ENCODE data around the gene SYNE1.
"Not testable (repeated sequence)": the region's sequence is repeated elsewhere in the genome, so short reads cannot be mapped to it uniquely, and the experiment has no call there.

Gene SYNE1

DNA sequence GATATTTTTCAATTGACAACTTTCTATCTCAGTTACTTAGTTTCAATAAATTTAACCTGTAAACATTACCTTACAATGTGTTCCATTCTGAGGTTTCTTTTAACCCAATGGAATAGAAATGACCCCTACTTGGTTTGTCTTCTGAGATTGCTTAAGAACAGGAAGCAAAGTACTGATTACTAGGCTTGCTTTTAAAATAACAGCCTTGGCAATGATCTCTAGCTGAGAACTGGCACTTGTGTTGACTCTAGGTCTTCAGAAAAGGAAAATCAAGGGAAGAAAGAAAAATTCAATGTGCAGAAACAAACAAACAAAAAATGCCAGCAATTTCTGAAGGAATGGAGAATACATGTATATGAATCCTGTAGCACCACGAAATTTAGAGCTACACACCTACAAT lies 66.1 kb downstream of the SYNE1 start:
- DNase-seq (ENCODE audit: low read depth in 1 of 2, low spot score in 1 of 2), result no peak

DNA sequence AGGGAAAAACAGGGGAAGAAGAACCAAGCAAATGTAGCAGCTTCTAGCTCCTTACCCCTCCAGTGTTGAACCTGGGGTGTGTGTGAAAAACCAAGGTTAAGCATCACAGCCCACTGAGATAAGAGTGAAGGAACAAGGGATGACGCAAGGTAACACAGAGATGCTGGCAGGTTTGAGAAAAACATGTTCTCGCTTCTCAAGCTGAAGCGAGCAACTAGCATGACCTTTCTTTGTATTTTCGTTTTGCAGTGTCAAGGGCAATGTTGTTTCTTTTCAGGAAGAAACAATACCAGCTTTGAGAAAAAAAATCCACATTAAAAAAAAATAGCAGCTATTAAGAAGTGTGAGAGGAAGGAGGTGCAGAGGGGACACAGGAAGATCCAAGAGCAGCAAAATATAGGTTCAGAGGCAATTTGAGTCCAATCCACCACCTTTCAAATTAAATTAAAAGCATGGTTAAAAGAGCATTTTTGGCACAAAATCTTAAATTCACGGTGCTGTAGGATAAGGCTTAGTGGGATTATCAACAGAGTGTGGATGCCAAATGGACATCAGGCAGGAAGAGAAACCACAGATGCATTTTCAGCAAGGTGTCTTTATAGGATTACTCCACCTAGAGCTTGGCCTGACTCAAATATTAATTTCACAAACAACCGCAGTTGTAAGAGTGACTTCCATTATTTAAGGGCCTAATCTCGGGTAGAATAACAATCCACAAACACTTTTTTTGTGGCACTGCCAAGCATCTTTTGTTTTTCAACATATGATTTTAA lies 70.9 kb downstream of the SYNE1 start:
- no peak for DNase-seq (ENCODE audit: low read depth in 1 of 2, low spot score in 1 of 2)

DNA sequence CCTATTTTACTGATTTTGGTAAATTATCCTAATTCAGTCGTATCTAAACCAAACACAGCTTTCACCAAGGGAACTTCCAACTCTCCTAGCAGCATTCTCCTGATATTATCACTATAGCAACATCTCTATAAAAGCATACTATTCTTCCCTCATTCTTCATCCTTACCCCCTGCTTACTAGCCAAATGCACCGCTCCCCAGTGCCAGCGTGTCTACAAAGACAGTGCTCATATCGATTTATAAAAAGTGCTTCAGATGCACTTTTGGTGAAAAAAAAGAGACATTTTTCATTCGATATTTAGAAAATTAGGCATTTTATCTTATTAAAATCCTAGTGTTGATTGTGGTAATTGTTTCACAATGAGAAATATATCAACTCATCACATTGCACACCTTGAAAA lies 74.0 kb downstream of the SYNE1 start:
- no peak for DNase-seq (ENCODE audit: low read depth in 1 of 2, low spot score in 1 of 2)

DNA sequence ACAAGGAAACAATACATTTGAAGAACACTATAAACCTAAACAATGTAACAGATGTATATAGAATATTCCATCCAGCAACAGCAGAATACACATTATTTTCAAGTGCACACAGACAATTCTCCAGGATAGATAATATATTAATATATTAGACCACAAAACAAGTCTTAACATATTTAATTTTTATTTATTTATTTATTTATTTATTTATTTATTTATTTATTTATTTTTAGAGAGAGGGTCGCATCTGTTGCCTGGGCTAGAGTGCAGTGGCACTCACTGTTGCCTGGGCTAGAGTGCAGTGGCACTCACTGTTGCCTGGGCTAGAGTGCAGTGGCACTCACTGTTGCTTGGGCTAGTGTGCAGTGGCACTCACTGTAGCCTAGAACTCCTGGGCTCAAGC lies 78.4 kb downstream of the SYNE1 start:
- not testable (repeated sequence) for DNase-seq (ENCODE audit: low read depth in 1 of 2, low spot score in 1 of 2)

DNA sequence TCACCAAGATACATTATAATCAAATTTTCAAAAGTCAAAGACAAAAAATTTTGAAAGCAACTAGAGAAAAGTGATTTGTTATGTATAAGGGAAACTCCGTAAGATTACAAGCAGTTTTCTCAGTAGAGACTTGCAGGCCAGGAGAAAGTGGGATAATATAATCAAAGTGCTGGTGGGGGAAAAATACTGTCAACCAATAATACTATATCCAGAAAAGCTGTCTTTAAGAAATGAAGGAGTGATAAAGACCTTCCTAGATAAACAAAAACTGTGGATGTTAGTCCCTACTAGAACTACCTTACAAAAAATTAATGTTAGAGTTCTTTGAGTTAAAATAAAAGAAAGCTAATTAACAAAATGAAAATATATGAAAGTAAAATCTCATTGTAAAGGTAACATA lies 79.7 kb downstream of the SYNE1 start:
- DNase-seq (ENCODE audit: low read depth in 1 of 2, low spot score in 1 of 2), result no peak

DNA sequence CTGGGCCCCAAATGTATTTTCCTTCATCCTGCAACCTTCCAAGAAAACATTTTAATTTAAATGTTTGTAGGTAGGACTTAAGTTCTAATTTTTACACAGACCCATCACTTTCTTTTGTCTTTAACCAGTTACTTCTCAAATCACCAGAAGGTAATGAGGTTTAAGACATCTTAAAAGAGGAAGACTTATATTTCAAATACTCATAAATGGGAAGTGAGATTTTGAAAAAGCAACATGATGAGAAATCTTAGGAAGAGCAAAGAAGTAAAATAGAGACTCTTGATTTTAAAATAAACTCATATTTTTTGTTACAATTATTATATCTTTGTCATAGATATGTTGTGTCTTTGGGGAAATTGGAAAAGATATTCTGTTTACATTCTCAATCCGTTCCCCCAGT lies 82.3 kb downstream of the SYNE1 start:
- no peak for DNase-seq (ENCODE audit: low read depth in 1 of 2, low spot score in 1 of 2)

DNA sequence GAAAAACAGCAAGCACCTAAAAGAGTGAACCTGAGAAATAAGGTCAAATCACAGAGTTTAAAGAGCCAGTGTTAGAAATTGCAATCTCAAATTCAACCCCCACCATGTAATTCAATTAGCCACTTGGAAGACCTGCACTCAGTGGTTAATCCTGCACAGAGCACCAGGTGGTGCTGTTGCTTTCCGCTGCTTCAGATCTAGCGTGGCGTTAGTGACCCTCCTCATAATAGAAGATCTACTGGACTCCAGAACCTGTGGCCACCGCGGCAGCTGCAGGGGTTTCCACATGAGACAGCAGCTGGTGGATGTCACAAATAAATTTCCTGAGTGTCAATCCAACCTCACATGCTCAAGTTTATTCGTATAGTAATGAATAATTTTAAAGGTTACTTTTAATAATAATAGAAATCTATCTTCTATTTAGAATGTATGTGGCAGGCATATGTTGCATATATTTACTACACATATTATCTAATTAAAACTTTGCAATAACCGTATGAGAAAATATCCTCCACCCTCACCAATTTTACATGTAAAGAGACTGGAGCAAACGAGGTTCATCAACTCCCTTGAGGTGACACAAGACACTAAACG lies 84.4 kb downstream of the SYNE1 start:
- no peak for DNase-seq (ENCODE audit: low read depth in 1 of 2, low spot score in 1 of 2)

DNA sequence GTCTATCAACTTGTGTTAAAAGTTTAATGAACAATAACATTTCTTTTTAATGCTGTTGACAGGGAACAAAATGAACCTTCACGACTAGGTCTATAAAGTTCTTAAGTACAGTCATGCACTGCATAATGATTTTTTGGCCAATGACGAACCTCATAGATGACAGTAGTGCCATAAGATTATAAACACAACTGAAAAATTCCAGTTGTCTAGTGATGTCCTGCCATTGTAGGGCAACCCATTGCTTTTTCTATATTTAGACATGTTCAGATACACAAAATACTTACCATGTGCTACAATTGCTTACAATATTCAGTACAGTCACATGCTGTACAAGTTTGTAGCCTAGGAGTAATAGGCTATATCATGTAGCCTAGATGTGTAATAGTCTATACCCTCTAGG lies 93.6 kb downstream of the SYNE1 start:
- DNase-seq (ENCODE audit: low read depth in 1 of 2, low spot score in 1 of 2), result no peak

DNA sequence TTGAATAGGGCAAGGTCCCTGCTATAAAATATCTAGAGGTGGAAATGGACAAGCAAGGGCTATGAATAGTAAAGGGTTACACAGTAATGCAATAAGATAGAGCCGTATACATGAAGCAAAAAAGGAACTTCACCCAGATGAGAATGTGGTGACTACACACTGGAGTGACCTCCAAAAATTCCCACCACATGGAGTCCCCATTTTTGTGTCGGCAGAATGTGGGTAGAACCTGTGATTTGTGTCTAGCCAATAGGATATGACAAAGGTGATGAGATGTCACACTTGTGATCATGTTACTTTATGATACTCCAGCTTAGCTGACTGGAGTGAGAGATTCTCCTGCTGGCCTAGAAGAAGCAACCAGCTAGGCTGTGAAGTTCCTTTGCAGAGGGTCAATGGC lies 96.8 kb downstream of the SYNE1 start:
- no peak for DNase-seq (ENCODE audit: low read depth in 1 of 2, low spot score in 1 of 2)

DNA sequence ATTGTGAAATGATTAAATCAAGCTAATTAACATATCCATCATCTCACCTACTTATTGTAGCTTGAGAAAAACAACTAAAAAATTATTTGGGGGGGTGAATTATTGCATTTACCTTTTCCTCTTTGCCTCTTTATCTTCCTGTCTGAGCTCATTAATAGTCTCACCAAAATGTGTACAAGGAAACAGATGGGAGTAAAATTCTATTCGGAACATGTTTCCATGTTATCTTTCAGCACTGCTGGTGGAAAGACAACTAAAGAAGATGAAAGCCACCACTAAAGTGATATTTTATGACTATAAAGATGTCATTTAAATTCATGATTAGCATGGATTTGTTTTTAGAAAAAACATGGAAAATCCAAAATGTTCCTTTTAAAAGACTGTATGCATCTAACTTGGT lies 102.6 kb downstream of the SYNE1 start:
- DNase-seq (ENCODE audit: low read depth in 1 of 2, low spot score in 1 of 2), result no peak

DNA sequence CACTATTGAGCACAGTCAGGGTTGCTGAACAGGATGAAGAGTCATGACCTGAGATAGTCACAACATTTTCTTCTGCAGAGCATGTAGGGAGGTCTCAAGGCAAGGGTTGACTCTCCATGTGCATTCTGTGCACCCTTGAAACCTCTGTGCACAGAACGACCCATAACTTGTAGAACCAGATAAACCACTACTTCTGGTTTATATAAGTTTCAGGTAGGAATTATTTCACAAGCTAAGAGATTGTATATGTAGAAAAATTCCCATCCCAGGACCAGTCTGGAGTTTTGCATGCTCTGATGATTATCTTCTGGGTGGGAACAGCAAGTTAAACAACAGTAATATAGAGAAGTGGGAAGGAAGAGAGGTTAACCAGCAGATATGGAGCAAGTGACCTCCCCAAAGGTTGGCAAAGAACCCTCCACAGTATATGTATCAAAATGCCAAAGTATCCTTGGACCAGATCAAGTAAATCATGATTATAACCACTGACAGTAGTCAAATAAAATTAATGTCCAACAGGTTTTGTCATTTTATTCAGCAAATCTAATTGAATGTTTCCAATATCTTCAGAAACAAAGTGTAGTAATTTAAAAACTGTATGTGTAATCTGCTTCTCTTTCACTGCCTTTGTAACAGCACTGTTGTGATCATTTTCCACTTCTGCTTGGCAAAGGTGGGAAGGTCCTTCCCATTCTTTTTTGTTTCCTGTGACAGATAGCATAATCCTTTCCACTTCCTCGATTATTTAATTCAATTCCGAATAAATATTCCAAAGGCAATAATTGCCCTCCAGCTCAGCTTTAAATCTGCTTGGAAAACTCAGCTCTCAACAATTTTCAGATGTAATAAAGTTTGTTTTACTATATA lies 104.4 kb downstream of the SYNE1 start:
- no peak for DNase-seq (ENCODE audit: low read depth in 1 of 2, low spot score in 1 of 2)

DNA sequence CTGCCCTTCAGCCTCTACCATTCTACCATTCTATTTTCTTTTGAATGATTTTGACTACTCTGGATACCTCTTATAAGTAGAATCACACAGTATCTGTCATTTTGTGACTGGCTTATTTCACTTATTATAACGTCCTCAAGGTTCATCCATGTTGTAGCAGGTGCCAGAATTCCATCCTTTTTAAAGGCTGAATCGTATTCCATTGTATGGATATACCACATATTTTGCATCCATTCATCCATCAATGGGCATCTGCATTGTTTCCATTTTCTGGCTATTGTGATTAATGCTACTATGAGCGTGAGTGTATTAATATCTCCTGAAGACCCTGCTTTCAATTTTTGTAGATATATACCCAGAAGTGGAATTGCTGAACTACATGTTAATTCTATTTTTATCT lies 105.5 kb downstream of the SYNE1 start:
- DNase-seq (ENCODE audit: low read depth in 1 of 2, low spot score in 1 of 2), result no peak

DNA sequence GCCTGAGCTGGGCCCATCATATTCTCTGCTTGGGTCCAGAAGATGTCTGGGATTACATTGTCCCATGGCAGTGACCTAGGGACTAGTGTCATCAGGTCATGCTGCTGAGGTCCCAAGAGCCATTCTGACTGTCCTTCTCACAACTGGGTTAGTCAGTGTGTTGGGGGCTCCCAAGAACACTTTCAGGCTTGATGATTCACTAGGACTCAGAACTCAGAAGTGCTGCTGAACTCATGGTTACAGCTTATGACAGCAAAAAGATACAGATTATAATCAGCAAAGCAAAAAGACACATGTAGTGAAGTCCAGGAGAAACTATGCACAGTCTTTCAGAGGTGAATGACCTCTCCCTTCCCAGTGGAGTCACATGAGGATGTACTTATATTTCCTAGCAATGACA lies 107.8 kb downstream of the SYNE1 start:
- no peak for DNase-seq (ENCODE audit: low read depth in 1 of 2, low spot score in 1 of 2)

DNA sequence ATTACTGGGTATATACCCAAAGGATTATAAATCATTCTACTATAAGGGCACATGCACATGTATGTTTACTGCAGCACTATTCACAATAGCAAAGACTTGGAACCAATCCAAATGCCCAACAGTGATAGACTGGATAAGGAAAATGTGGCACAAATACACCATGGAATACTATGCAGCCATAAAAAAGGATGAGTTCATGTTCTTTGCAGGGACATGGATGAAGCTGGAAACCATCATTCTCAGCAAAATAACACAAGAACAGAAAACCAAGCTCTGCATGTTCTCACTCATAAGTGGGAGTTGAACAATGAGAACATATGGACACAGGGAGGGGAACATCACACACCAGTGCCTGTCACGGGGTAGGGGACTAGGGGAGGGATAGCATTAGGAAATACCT lies 123.0 kb downstream of the SYNE1 start:
- DNase-seq (ENCODE audit: low read depth in 1 of 2, low spot score in 1 of 2), result not testable (repeated sequence)

DNA sequence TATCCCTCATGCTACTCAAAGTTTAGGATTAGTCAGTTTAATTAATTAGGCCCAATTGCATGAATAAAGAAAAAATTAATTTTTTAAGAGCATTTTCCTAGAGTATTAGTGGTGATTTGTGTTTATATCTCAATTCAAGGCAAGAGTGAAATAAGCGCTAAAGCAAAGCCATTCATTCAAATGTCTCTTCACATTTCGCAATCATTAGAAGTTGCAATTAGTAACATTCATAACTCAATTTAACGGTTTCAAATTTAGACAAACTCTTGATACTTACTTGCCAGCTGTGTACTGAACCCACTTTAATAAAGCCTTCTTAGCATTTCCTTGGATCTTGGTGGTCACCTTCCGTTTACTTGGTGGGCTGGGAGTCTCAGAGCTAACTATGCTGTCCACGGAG lies 127.2 kb downstream of the SYNE1 start:
- DNase-seq (ENCODE audit: low read depth in 1 of 2, low spot score in 1 of 2), result no peak

DNA sequence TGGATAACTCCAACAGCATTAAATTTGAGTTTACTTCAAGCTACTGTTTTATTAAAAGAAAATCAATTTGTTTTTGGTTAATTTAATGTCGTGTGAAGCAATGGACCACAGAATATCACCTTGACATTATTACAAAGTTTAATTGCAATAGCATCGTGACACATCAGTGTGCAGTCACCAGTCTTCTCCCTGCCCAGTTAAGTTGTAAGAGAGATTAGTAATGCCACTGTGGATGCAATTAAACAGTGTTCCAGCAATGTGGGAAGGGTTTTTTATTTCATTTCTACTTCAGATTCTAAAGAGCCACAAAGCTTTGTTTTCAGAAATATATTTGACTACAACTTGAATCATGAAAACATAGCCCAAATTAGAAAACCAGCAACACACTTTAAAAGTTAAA lies 128.7 kb downstream of the SYNE1 start:
- no peak for DNase-seq (ENCODE audit: low read depth in 1 of 2, low spot score in 1 of 2)

DNA sequence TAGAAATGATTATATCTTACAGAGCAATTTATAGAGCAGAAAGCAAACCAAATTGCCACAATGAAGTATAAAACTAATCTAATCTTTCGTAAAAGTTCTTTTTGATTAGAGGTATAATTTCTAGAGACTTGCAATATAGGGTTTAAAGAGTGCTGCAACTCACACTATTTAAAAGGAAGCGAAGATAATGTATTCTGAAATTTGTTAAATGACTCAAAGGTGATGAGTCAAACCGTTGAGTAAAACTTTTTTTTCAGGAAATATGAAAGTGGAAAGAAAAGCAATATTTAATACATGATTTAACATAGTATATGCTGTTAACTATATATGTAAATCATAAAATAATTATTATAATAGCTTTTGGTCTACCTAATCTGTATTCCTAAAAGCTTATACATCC lies 133.6 kb downstream of the SYNE1 start:
- no peak for DNase-seq (ENCODE audit: low read depth in 1 of 2, low spot score in 1 of 2)

DNA sequence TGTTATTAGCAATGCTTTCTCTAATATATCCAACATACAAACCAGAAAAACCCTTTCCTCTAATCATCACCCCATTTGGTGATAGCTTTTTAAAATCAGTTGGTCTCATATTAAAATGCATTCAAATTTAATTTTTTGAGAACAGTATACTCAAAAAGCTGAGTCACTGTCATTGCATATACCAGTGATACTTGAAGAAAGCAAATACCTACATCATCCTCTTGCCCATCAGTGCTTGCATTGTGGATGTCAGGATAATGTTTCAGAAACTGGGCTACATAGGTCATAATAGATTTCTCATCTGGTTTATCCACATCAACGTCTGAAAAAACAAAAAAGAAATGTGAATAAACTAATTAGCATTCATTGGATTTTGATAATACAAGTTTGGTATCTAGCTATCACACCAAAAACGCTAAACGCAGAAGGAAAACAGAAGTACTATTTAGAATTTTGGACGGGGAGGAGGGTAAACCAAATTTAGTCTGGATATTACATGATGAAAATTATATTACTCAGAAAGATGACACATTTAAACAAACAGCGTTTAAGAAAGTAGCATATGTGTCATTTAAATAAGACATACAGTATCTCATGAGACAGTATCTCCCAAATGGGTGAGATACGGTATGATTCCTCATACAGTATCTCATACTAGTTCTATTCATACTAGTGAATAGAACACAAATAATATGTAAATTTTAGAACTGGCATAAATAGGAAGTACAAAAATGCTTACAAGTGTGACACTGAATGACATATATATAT lies 134.6 kb downstream of the SYNE1 start:
- no peak for DNase-seq (ENCODE audit: low read depth in 1 of 2, low spot score in 1 of 2)

DNA sequence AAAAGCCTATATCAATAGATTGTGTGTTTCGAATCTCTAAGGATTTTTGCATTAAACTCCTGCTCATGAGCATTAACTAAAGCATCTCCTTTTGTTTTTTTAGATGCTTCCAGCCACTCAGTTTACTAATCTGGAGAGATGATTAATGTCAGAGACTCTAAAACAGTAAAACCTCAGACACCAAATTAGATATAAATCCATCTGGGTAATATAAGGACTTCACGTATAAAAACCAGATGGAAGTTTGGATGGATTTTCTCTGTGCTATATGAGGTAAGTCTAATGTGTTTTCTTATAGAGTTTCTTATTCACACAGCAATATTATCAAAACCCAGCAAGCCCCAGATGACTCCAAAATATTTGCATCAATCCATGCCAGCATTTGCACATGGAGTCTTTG lies 137.2 kb downstream of the SYNE1 start:
- no peak for DNase-seq (ENCODE audit: low read depth in 1 of 2, low spot score in 1 of 2)

DNA sequence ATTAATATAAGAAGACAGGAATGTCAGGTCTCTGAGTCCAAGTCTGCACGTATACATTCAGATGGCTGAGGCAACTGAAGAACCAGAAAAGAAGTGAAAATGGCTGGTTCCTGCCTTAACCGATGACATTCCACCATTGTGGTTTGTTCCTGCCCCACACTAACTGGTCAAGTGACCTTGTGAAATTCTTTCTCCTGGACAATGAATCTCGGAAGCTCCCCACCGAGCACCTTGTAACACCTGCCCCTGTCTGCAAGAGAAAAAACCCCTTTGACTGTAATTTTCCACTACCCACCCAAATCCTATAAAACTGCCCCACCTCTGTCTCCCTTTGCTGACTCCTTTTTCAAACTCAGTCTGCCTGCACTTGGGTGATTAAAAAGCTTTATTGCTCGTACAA lies 140.4 kb downstream of the SYNE1 start:
- DNase-seq (ENCODE audit: low read depth in 1 of 2, low spot score in 1 of 2), result no peak

DNA sequence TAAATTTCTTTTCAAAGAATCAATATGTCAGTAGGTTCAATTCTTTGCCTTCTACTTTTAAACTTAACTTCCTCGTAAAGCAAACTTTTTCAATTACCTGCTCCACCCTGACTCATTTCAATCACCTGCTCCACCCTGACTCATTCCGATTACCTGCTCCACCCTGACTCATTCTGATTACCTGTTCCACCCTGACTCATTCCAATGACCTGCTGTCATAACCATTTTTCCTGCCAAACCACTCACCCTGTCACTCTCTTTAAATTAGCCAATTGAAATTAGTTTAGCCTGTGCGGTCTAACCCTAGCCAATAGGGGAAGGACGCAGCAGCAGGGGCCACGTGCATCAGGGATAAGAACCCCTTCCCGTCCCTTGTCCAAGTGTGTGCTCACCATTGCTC lies 141.7 kb downstream of the SYNE1 start:
- not testable (repeated sequence) for DNase-seq (ENCODE audit: low read depth in 1 of 2, low spot score in 1 of 2)
